ENCODE data around the gene PHF21B. TPM values are rescaled to one million over a fixed set of nuclear protein-coding genes. Genes with fewer than 3 reads are reported as not detected.
"Not testable (repeated sequence)": the region's sequence is repeated elsewhere in the genome, so short reads cannot be mapped to it uniquely, and the experiment has no call there.

PHF21B gene
- 17.7 and 20.2 TPM in 2 replicates for total RNA-seq (2014; rRNA removed; shearing (Covaris generic))

- peak within 1 kb of the TSS; percentile 86 for H3K4me3 ChIP-seq (ENCODE audit: insufficient read depth, low read depth, low read length)
- DNase-seq: peak; percentile 99
- H3K27me3 ChIP-seq (ENCODE audit: control insufficient read depth, insufficient read depth, low read length): no peaks in the 10 kb centered on the region
- H3K36me3 ChIP-seq (replicated peaks; ENCODE audit: control insufficient read depth, insufficient read depth, low read length): peaks cover 3% of the 10 kb centered on the region
These were observed at the start of gene PHF21B for GRCh38 chr22:45009606-45010531. Gene PHF21B, minus strand, starts transcription at chr22:45010005. Its CDS starts 456 bp downstream, at chr22:45009549.

- H3K27me3 ChIP-seq (ENCODE audit: control insufficient read depth, insufficient read depth, low read length): no peaks in the 10 kb centered on the region
- no peaks in the 10 kb centered on the region for H3K36me3 ChIP-seq (replicated peaks; ENCODE audit: control insufficient read depth, insufficient read depth, low read length)
- no peak overlapping the region for H3K4me3 ChIP-seq (ENCODE audit: insufficient read depth, low read depth, low read length)
- DNase-seq: no peak
These were observed 49.5 kb upstream of the PHF21B start for GRCh38 chr22:45059296-45059695.

GRCh38 chr22:45058622-45058912 is 48.8 kb upstream of the PHF21B start:
- Histone ChIP-seq H3K4me3 (ENCODE audit: insufficient read depth, low read depth, low read length) (no peak overlapping the region), H3K27me3 (ENCODE audit: control insufficient read depth, insufficient read depth, low read length) (no peaks in the 10 kb centered on the region), H3K36me3 (replicated peaks; ENCODE audit: control insufficient read depth, insufficient read depth, low read length) (no peaks in the 10 kb centered on the region)
- DNase-seq: no peak

- DNase-seq: no peak
- no peak overlapping the region for H3K4me3 ChIP-seq (ENCODE audit: insufficient read depth, low read depth, low read length)
- no peaks in the 10 kb centered on the region; the same call in 1 of the 2 replicates for H3K27me3 ChIP-seq (ENCODE audit: control insufficient read depth, insufficient read depth, low read length)
- H3K36me3 ChIP-seq (replicated peaks; ENCODE audit: control insufficient read depth, insufficient read depth, low read length): no peaks in the 10 kb centered on the region
These were observed 46.1 kb upstream of the PHF21B start for GRCh38 chr22:45055936-45056335.

- Histone ChIP-seq H3K36me3 (replicated peaks; ENCODE audit: control insufficient read depth, insufficient read depth, low read length) (no peaks in the 10 kb centered on the region), H3K4me3 (ENCODE audit: insufficient read depth, low read depth, low read length) (no peak overlapping the region), H3K27me3 (ENCODE audit: control insufficient read depth, insufficient read depth, low read length) (no peaks in the 10 kb centered on the region; the same call in none of the 2 replicates)
- DNase-seq: no peak
These were observed 43.8 kb upstream of the PHF21B start for GRCh38 chr22:45053571-45053970.

GRCh38 chr22:45053094-45053493 is 43.3 kb upstream of the PHF21B start:
- no peaks in the 10 kb centered on the region for H3K36me3 ChIP-seq (replicated peaks; ENCODE audit: control insufficient read depth, insufficient read depth, low read length)
- DNase-seq: no peak
- no peaks in the 10 kb centered on the region; the same call in none of the 2 replicates for H3K27me3 ChIP-seq (ENCODE audit: control insufficient read depth, insufficient read depth, low read length)
- no peak overlapping the region for H3K4me3 ChIP-seq (ENCODE audit: insufficient read depth, low read depth, low read length)

GRCh38 chr22:45052665-45053064 is 42.9 kb upstream of the PHF21B start:
- H3K27me3 ChIP-seq (ENCODE audit: control insufficient read depth, insufficient read depth, low read length); DNase-seq; H3K4me3 ChIP-seq (ENCODE audit: insufficient read depth, low read depth, low read length); H3K36me3 ChIP-seq (replicated peaks; ENCODE audit: control insufficient read depth, insufficient read depth, low read length): not testable (repeated sequence)

GRCh38 chr22:45051946-45052345 is 42.1 kb upstream of the PHF21B start:
- Histone ChIP-seq H3K36me3 (replicated peaks; ENCODE audit: control insufficient read depth, insufficient read depth, low read length) (no peaks in the 10 kb centered on the region), H3K4me3 (ENCODE audit: insufficient read depth, low read depth, low read length) (no peak overlapping the region), H3K27me3 (ENCODE audit: control insufficient read depth, insufficient read depth, low read length) (no peaks in the 10 kb centered on the region; the same call in none of the 2 replicates)
- DNase-seq: no peak

GRCh38 chr22:45051419-45051818 is 41.6 kb upstream of the PHF21B start:
- Histone ChIP-seq H3K27me3 (ENCODE audit: control insufficient read depth, insufficient read depth, low read length) (no peaks in the 10 kb centered on the region; the same call in none of the 2 replicates), H3K4me3 (ENCODE audit: insufficient read depth, low read depth, low read length) (no peak overlapping the region), H3K36me3 (replicated peaks; ENCODE audit: control insufficient read depth, insufficient read depth, low read length) (no peaks in the 10 kb centered on the region)
- DNase-seq: no peak

GRCh38 chr22:45047260-45047659 is 37.5 kb upstream of the PHF21B start:
- no peaks in the 10 kb centered on the region; the same call in none of the 2 replicates for H3K27me3 ChIP-seq (ENCODE audit: control insufficient read depth, insufficient read depth, low read length)
- no peak overlapping the region for H3K4me3 ChIP-seq (ENCODE audit: insufficient read depth, low read depth, low read length)

GRCh38 chr22:45045208-45045607 is 35.4 kb upstream of the PHF21B start:
- Histone ChIP-seq H3K4me3 (ENCODE audit: insufficient read depth, low read depth, low read length) (no peak overlapping the region), H3K27me3 (ENCODE audit: control insufficient read depth, insufficient read depth, low read length) (no peaks in the 10 kb centered on the region; the same call in 1 of the 2 replicates), H3K36me3 (replicated peaks; ENCODE audit: control insufficient read depth, insufficient read depth, low read length) (no peaks in the 10 kb centered on the region)
- no peak for DNase-seq

More at GRCh38 chr22:45047260-45047659, 37.5 kb upstream of the PHF21B start:
- no peak for DNase-seq
- H3K36me3 ChIP-seq (replicated peaks; ENCODE audit: control insufficient read depth, insufficient read depth, low read length): no peaks in the 10 kb centered on the region

GRCh38 chr22:45042263-45042662 is 32.5 kb upstream of the PHF21B start:
- Histone ChIP-seq H3K36me3 (replicated peaks; ENCODE audit: control insufficient read depth, insufficient read depth, low read length) (no peaks in the 10 kb centered on the region), H3K4me3 (ENCODE audit: insufficient read depth, low read depth, low read length) (no peak overlapping the region), H3K27me3 (ENCODE audit: control insufficient read depth, insufficient read depth, low read length) (no peaks in the 10 kb centered on the region)
- DNase-seq: no peak

- H3K4me3 ChIP-seq (ENCODE audit: insufficient read depth, low read depth, low read length): no peak overlapping the region
- H3K27me3 ChIP-seq (ENCODE audit: control insufficient read depth, insufficient read depth, low read length): no peaks in the 10 kb centered on the region
- no peaks in the 10 kb centered on the region for H3K36me3 ChIP-seq (replicated peaks; ENCODE audit: control insufficient read depth, insufficient read depth, low read length)
- no peak for DNase-seq
These were observed 29.3 kb upstream of the PHF21B start for GRCh38 chr22:45039133-45039532.

GRCh38 chr22:45036154-45036553 is 26.3 kb upstream of the PHF21B start:
- DNase-seq: no peak
- H3K36me3 ChIP-seq (replicated peaks; ENCODE audit: control insufficient read depth, insufficient read depth, low read length): no peaks in the 10 kb centered on the region
- H3K4me3 ChIP-seq (ENCODE audit: insufficient read depth, low read depth, low read length): no peak overlapping the region
- no peaks in the 10 kb centered on the region for H3K27me3 ChIP-seq (ENCODE audit: control insufficient read depth, insufficient read depth, low read length)

GRCh38 chr22:45034821-45035220 is 25.0 kb upstream of the PHF21B start:
- Histone ChIP-seq H3K27me3 (ENCODE audit: control insufficient read depth, insufficient read depth, low read length) (no peaks in the 10 kb centered on the region), H3K4me3 (ENCODE audit: insufficient read depth, low read depth, low read length) (no peak overlapping the region), H3K36me3 (replicated peaks; ENCODE audit: control insufficient read depth, insufficient read depth, low read length) (no peaks in the 10 kb centered on the region)
- no peak for DNase-seq

All from H7 (cell line).